GM12878 (cell line): ENCODE data around the gene NFATC2. TPM values are rescaled to one million over a fixed set of nuclear protein-coding genes. Genes with fewer than 3 reads are reported as not detected.

Experiments
- ATAC-seq: fragments of 200-7000 bp; cut with Tn5 transposase; 3 replicates; pipeline ENCODE4 v1.9.1; 2020; ENCODE audit warnings: mild to moderate bottlenecking, moderate library complexity
- BruUV-seq: library from RNA; stranded (reverse); fragments of 400-500 nt; replicated peaks from 2 replicates; lab custom pipeline; 2021; lab: Mats Ljungman, UMichigan
- CTCF ChIA-PET: fragments of 300-600 bp; sonication (Branson Sonifier 250); formaldehyde crosslinking; extraction: SDS; loops from one replicate; lab custom pipeline; 2021; ENCODE audit warnings: inconsistent platforms; lab: Yijun Ruan, JAX
- POLR2A ChIA-PET: fragments of 350-600 bp; formaldehyde crosslinking; extraction: SDS; loops from one replicate; lab custom pipeline; 2021; ENCODE audit warnings: inconsistent platforms; lab: Charles Lee
- RAD21 ChIA-PET: fragments of 300-600 bp; sonication (Branson Sonifier 250); formaldehyde crosslinking; loops from one replicate; lab custom pipeline; 2023; ENCODE audit warnings: antibody characterized with exemption; ENCODE audit not compliant: unreplicated experiment; lab: Charles Lee
- SMC1A ChIA-PET: fragments of 300-600 bp; sonication (Branson Sonifier 250); formaldehyde crosslinking; loops from one replicate; lab custom pipeline; 2023; ENCODE audit not compliant: unreplicated experiment, uncharacterized antibody; lab: Charles Lee
- DNase-seq: peaks from one replicate; pipeline ENCODE4 v3.0.0-alpha.2; 2011; ENCODE audit warnings: low read depth, low spot score
- FAIRE-seq: peaks from 3 replicates; lab custom pipeline; 2011; peaks lifted over from hg19 to GRCh38; lab: Jason Lieb, UNC
- H2AFZ ChIP-seq: 2 replicates; pipeline ENCODE4 v1.6.0; 2011; ENCODE audit warnings: low read depth, low read length, control low read depth; ENCODE audit not compliant: control insufficient read depth
- H3K27ac ChIP-seq: 2 replicates; pipeline ENCODE4 v1.5.1; 2011; ENCODE audit warnings: control low read depth; ENCODE audit not compliant: control insufficient read depth, insufficient read depth
- H3K27me3 ChIP-seq, 2 experiments: replicated peaks in 1 of 2; 2 replicates each; pipeline versions ENCODE4 v1.6.0 to v1.6.1; 2011; ENCODE audit warnings: low read length in 1 of 2; ENCODE audit not compliant: control insufficient read depth in 2 of 2, insufficient read depth in 2 of 2
- H3K36me3 ChIP-seq, 2 experiments: 2 replicates each; pipeline ENCODE4 v1.5.1; 2011; ENCODE audit warnings: low read length in 1 of 2; ENCODE audit not compliant: control insufficient read depth in 2 of 2, insufficient read depth in 2 of 2
- H3K4me1 ChIP-seq: 2 replicates; pipeline ENCODE4 v1.6.1; 2011; ENCODE audit warnings: mild to moderate bottlenecking, low read length, moderate library complexity, mixed read lengths; ENCODE audit not compliant: control insufficient read depth, insufficient read depth
- H3K4me2 ChIP-seq: 2 replicates; pipeline ENCODE4 v1.6.0; 2011; ENCODE audit warnings: control low read depth; ENCODE audit not compliant: control insufficient read depth, insufficient read depth
- H3K4me3 ChIP-seq: fragments of 200-600 bp; sonication (generic); 2 replicates; pipeline ENCODE4 v1.5.1; 2016
- H3K79me2 ChIP-seq: 2 replicates; pipeline ENCODE4 v1.6.0; 2011; ENCODE audit warnings: low read length; ENCODE audit not compliant: control insufficient read depth, insufficient read depth
- H3K9ac ChIP-seq: 2 replicates; pipeline ENCODE4 v1.8.0; 2011; ENCODE audit warnings: low read length, control low read depth, mixed read lengths; ENCODE audit not compliant: control insufficient read depth, insufficient read depth
- H3K9me3 ChIP-seq: replicated peaks from 3 replicates; pipeline ENCODE4 v1.5.1; 2011; ENCODE audit warnings: mild to moderate bottlenecking, low read length; ENCODE audit not compliant: control insufficient read depth, insufficient read depth
- H4K20me1 ChIP-seq: 2 replicates; pipeline ENCODE4 v1.6.0; 2011; ENCODE audit not compliant: control insufficient read depth, insufficient read depth
- ESRRA ChIP-seq: IDR thresholded peaks from 2 replicates; pipeline ENCODE4 v1.6.1; 2012; ENCODE audit warnings: mild to moderate bottlenecking, low read length, improper control_type of control experiment
- ETV6 ChIP-seq, 2 experiments: fragments of 450-650 bp in 1 of 2; IDR thresholded peaks in 1 of 2; conservative IDR thresholded peaks in 1 of 2; 2 replicates each; pipeline ENCODE4 v1.6.1; 2014; ENCODE audit warnings: antibody characterized with exemption in 1 of 2, borderline replicate concordance in 1 of 2, low read depth in 1 of 2, mild to moderate bottlenecking in 1 of 2, moderate library complexity in 1 of 2
- KAT2A ChIP-seq: conservative IDR thresholded peaks from 2 replicates; pipeline ENCODE4 v1.6.1; 2011; ENCODE audit warnings: low read depth, low read length; ENCODE audit not compliant: control insufficient read depth
- KLF5 ChIP-seq: fragments of 450-650 bp; IDR thresholded peaks from 2 replicates; pipeline ENCODE4 v1.6.1; 2014; ENCODE audit warnings: mild to moderate bottlenecking; ENCODE audit not compliant: partially characterized antibody
- MXI1 ChIP-seq: fragments of 150-350 bp; IDR thresholded peaks from 2 replicates; pipeline ENCODE4 v1.6.1; 2011; ENCODE audit warnings: low read depth, mild to moderate bottlenecking, inconsistent platforms, low read length, improper control_type of control experiment
- NFIC ChIP-seq: IDR thresholded peaks from 2 replicates; pipeline ENCODE4 v1.6.1; 2012; ENCODE audit warnings: low read depth, mild to moderate bottlenecking, inconsistent platforms, low read length, moderate library complexity
- NR2C1 ChIP-seq: fragments of 450-650 bp; IDR thresholded peaks from 2 replicates; pipeline ENCODE4 v1.6.1; 2017; ENCODE audit warnings: antibody characterized with exemption, mild to moderate bottlenecking, moderate library complexity
- NR2C2 ChIP-seq: IDR thresholded peaks from 2 replicates; pipeline ENCODE4 v1.6.1; 2011; ENCODE audit warnings: borderline replicate concordance, low read depth; ENCODE audit not compliant: control insufficient read depth, insufficient read length
- REST ChIP-seq: IDR thresholded peaks from 2 replicates; pipeline ENCODE4 v1.6.1; 2012; ENCODE audit warnings: mild to moderate bottlenecking, low read depth, low read length
- SREBF2 ChIP-seq: IDR thresholded peaks from 2 replicates; pipeline ENCODE4 v1.6.1; 2012; ENCODE audit warnings: mild to moderate bottlenecking, low read length
- SUPT20H ChIP-seq: IDR thresholded peaks from 2 replicates; pipeline ENCODE4 v1.6.1; 2011; ENCODE audit warnings: low read depth, mild to moderate bottlenecking, low read length, moderate library complexity, borderline replicate concordance; ENCODE audit not compliant: control insufficient read depth
- ZNF24 ChIP-seq: fragments of 450-650 bp; IDR thresholded peaks from 2 replicates; pipeline ENCODE4 v1.6.1; 2017; ENCODE audit warnings: antibody characterized with exemption, mild to moderate bottlenecking
- ZNF384 ChIP-seq: IDR thresholded peaks from 2 replicates; pipeline ENCODE4 v1.6.1; 2012; ENCODE audit warnings: low read depth, mild to moderate bottlenecking, low read length, improper control_type of control experiment, borderline replicate concordance
- ZNF622 ChIP-seq: fragments of 450-650 bp; IDR thresholded peaks from 2 replicates; pipeline ENCODE4 v1.6.1; 2017; ENCODE audit warnings: mild to moderate bottlenecking, inconsistent platforms
- WGBS: methylation state at CpG from one replicate; pipeline ENCODE4 v1.1.6; 2016; ENCODE audit warnings: low lambda C conversion rate; ENCODE audit not compliant: insufficient replicate concordance, insufficient coverage; ENCODE audit errors: missing lambda C conversion rate; 5-methylcytosine and 5-hydroxymethylcytosine counted together
- in situ Hi-C: fragments of 300-500 bp; cut with MboI; formaldehyde crosslinking; loops from 9 replicates; pipeline ENCODE4 v1.14.3; 2018; ENCODE audit warnings: mixed read lengths
- intact Hi-C: fragments of 100-400 bp; cut with micrococcal nuclease; formaldehyde crosslinking; loops from one replicate; pipeline ENCODE4 v1.14.2; 2022; ENCODE audit not compliant: unreplicated experiment
- polyA plus RNA-seq, 11 experiments: library from polyadenylated mRNA; depleted of rRNA in 4 of 11; unstranded in 6 of 11; stranded (reverse) in 5 of 11; fragments of >200 nt; fragmentation: Nextera tagmentation in 4 of 11; fragmentation: Illumina TruSeq in 1 of 11; extraction: Ambion mirVana in 4 of 11; extraction: Trizol in 1 of 11; gene quantifications; 1 replicate in 1 of 11; 2 replicates in 10 of 11; pipeline versions ENCODE4 v1.2.1 to v1.2.3, GENCODE V29; 2011 to 2016; ENCODE audit warnings: inconsistent platforms in 2 of 11, missing spikeins in 2 of 11, low read depth in 1 of 11
- total RNA-seq, 4 experiments: library from RNA; depleted of rRNA in 3 of 4; stranded (reverse); fragments of >200 nt in 3 of 4; fragmentation: Illumina TruSeq in 1 of 4; extraction: Trizol in 1 of 4; gene quantifications; 2 replicates each; pipeline versions ENCODE4 v1.2.1 to v1.2.3, GENCODE V29; 2013 to 2021
- TF ChIP-seq, protein P1 (sequence below): fragments of 450-650 bp; formaldehyde crosslinking; IDR thresholded peaks from 2 replicates; pipeline ENCODE4 v1.4.0; 2022; ENCODE audit warnings: mild to moderate bottlenecking, moderate library complexity

Gene NFATC2
- total and polyA plus RNA-seq, 10 of the 15 experiments (the other 5 are each of a cell fraction or from before 2014, with no cell fraction given) = 3.3 to 20.0 (median 7.3) TPM

DNA sequence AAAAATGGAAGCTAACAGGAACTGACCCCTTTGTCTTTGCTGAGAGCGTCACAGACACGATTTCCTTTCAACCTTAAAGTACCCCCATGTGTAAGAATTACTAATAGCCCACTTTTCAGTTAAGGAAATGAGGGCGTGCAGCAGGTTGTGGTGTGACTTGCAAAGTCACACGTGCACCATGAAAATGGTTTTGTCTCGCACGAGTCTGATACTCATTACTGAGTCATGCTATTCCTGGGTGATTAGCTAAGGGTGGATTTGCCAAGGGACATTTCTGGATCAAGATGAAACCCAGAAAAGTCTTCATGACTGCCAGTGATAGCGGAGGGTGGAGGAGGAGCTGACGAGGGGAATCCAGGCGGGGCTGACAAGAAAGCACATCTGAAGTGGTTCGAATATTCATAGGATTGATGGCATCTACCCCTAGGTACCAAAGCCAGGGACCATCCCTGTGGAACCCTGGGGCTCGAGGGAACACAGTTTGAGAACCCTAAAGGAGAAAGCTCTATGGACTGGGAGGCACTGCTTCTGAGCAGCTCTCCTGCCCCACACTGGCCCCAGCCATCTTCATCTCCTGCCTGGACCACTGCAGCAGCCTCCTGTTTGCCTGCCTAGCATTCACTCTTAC, 12.1 kb upstream of the NFATC2 start (continued):
- TF ChIP-seq REST = no peak
- no peak for TF ChIP-seq ZNF622
- TF ChIP-seq ZNF24 = no peak
- TF ChIP-seq KAT2A = no peak
- no peak for TF ChIP-seq ETV6 (conservative IDR thresholded peaks at IDR 0.05 in 1 of 2, IDR thresholded peaks at IDR 0.05 in 1 of 2; ENCODE audit: borderline replicate concordance in 1 of 2, low read depth in 1 of 2)
- no peak for TF ChIP-seq ZNF384
- TF ChIP-seq, all 136 proteins: peak for 9

DNA sequence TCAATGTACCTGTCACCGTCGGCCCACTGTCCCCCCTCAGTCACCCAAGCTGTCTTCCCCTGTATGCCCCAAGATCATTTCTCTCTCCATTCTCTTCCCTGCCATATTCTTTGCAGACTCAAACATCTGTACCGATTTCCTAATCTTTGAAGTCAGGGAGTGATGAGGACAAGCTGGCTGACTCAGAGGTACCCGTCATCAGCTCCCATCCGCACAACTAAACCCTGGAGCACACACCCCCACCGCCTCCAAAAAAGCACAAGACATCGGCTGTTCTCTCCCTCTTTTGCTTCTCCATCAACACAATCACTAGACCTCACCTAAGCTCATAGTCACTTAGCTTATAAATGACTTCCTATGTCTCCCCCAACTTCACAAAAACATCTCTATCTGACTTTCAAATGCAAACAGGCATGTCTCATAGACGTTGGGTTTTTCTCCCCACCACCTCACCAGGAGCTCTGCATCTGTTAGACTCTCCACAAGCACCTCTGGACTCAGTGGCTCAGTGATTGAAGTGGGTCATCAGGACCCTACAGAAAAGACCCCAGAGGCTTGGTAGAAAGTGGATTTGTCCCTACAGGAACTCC, 11.5 kb upstream of the NFATC2 start:
- Histone ChIP-seq H3K36me3 (no peaks in the 10 kb centered on the region), H3K4me3 (no peak overlapping the region), H3K27me3 (no peaks in the 10 kb centered on the region), H3K9me3 (no peaks in the 10 kb centered on the region), H4K20me1 (no peaks in the 10 kb centered on the region), H3K27ac (no peak overlapping the region), H2AFZ (peak overlapping the region; percentile 34; the same call in 1 of the 2 replicates), H3K4me2 (0 out of 2 replicates have a peak overlapping the region, but pooled peaks have one; percentile 25), H3K79me2 (no peaks in the 10 kb centered on the region), H3K9ac (no peak overlapping the region), H3K4me1 (peaks cover 6% of the 10 kb centered on the region; the same call in 1 of the 2 replicates)
- in situ Hi-C loops (no loop called here), intact Hi-C loops (no loop called here)
- DNase-seq (no peak), ATAC-seq (peak; percentile 30; the same call in 2 of the 3 replicates), FAIRE-seq (no peak)
- ChIA-PET POLR2A (interaction anchor here (0.6 kb wide), 1 partner anchor 400 kb away, joined by 3 read pairs; no protein-coding TSS in a partner anchor), RAD21 (interaction anchor here (0.6 kb wide), 1 partner anchor 73 kb away, joined by 3 read pairs; no protein-coding TSS in a partner anchor), SMC1A (interaction anchor here (0.7 to 0.9 kb wide), 2 partner anchors 116 to 168 kb away, joined by 3 read pairs; no protein-coding TSS in a partner anchor), CTCF (interaction anchor here (0.9 to 1.2 kb wide), 4 partner anchors 10 to 168 kb away, joined by 3 to 4 read pairs (median 3); no protein-coding TSS in a partner anchor)
- BruUV-seq = no TSS peak
- WGBS = 38% methylated on average over 8 of the region's 8 CpGs
- TF ChIP-seq NFIC = no peak
- no peak for TF ChIP-seq SREBF2
- TF ChIP-seq NR2C1 = no peak
- TF ChIP-seq, protein P1, sequence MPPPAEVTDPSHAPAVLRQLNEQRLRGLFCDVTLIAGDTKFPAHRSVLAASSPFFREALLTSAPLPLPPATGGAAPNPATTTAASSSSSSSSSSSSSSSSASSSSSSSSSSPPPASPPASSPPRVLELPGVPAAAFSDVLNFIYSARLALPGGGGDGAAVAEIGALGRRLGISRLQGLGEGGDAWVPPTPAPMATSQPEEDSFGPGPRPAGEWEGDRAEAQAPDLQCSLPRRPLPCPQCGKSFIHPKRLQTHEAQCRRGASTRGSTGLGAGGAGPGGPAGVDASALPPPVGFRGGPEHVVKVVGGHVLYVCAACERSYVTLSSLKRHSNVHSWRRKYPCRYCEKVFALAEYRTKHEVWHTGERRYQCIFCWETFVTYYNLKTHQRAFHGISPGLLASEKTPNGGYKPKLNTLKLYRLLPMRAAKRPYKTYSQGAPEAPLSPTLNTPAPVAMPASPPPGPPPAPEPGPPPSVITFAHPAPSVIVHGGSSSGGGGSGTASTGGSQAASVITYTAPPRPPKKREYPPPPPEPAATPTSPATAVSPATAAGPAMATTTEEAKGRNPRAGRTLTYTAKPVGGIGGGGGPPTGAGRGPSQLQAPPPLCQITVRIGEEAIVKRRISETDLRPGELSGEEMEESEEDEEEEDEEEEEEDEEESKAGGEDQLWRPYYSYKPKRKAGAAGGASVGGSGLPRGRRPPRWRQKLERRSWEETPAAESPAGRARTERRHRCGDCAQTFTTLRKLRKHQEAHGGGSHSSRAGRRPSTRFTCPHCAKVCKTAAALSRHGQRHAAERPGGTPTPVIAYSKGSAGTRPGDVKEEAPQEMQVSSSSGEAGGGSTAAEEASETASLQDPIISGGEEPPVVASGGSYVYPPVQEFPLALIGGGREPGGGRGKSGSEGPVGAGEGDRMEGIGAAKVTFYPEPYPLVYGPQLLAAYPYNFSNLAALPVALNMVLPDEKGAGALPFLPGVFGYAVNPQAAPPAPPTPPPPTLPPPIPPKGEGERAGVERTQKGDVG = no peak
- no peak for TF ChIP-seq MXI1
- no peak for TF ChIP-seq SUPT20H
- no peak for TF ChIP-seq KLF5
- no peak for TF ChIP-seq NR2C2
- TF ChIP-seq ESRRA = no peak
